Embryonic facial prominence (tissue), 1 donor: ENCODE measurements around the gene NRF1.
"Not testable (repeated sequence)": the region's sequence is repeated elsewhere in the genome, so short reads cannot be mapped to it uniquely, and the experiment has no call there.

Source experiments
- DNase-seq: peaks from one replicate; pipeline ENCODE4 v3.0.0-alpha.2; 2016; ENCODE audit errors: extremely low spot score

NRF1 gene

GRCh38 chr7:129611246-129612111, at the start of gene NRF1:
Gene NRF1, plus strand, starts transcription at chr7:129611720. Its CDS starts 45,632 bp downstream, at chr7:129657352.
- peak; percentile 82 for DNase-seq

DNA sequence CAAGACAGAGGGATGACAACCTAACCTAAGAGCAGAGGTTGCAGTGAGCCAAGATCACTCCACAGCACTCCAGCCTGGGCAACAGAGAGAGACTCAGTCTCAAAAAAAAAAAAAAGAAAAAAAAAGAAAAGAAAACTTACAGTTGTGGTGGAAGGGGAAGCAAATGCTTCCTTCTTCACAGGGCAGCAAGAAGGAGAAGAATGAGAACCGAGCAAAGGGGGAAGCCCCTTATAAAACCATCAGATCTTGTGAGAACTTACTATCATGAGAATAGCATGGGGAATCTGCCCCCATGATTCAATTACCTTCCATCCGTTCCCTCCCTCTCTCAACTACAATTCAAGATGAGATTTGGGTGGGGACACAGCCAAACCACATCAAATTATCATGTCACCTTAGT, 45.2 kb upstream of the NRF1 start:
- DNase-seq = not testable (repeated sequence)

DNA sequence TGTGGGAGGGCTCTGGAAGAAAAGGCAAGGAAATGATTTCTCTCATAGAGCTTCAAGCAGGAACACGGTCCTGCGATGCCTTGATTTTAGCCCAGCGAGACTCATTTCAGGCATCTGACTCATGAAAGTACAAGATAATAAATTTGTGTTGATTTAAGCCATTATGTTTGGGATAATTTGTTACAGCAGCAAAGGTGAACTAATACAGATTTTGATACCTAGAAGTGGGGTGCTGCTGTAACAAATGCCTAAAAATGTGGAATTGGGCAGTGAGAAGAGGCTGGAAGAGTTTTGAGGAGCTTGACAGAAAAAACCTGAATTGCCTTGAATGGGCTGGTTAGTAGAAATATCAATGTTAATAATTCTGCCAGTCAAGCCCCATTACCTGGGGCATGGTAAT, 44.1 kb upstream of the NRF1 start:
- no peak for DNase-seq

DNA sequence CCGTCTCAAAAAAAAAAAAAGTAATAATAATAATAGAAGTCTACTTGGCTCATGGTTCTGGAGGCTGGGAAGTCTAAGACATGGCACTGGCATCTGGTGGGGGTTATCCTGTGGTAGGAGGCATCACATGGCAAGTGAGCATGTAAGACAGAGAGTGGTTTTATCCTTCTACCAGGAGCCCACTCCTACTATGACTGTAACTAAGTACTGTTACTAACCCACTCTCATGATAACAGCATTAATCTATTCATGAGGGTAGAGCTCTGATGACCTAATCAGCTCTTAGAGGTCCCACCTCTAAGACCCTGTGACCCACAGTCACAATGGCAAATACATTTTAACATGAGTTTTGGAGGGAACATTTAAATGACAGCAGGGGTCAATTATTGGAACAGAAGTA, 43.3 kb upstream of the NRF1 start:
- DNase-seq = no peak

GRCh38 chr7:129569326-129569725, 42.2 kb upstream of the NRF1 start:
- DNase-seq = no peak

- DNase-seq = no peak
Measured at GRCh38 chr7:129569811-129570215, 41.7 kb upstream of the NRF1 start.

DNA sequence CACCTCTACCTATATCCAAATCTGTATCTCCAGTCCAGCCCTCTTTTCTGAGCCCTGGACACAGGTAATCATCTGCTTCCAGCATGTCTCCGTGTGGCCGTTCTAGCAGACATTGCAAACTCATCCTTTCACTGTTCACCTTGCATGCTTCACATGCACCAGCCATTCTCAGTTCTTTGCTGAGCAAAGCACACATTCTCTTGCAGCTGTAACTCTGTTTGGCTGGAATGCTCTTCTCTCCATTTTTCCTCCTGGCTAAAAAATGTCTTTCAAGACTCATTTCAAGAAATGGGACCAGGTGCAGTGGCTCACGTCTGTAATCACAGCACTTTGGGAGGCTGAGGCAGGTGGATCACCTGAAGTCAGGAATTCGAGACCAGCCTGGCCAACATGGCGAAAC, 40.3 kb upstream of the NRF1 start:
- no peak for DNase-seq

DNA sequence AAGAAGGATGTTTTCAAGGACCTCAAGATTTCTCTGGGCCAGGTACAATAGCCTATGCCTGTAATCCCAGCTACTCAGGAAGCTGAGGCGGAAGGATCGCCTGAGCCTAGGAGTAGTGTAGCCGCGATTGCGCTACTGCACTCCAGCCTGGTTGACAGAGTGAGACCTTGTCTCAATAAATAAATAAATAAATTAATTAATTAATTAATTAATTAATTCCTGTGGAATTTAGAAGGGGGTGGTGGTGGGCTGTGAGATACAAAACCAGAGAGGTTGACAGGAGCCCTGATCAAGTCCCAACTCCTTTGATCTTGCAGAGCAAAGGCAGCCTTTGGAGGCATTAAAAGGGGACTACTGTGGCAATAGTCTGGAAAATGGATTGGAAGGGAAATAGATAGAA, 39.3 kb upstream of the NRF1 start:
- DNase-seq = no peak

DNA sequence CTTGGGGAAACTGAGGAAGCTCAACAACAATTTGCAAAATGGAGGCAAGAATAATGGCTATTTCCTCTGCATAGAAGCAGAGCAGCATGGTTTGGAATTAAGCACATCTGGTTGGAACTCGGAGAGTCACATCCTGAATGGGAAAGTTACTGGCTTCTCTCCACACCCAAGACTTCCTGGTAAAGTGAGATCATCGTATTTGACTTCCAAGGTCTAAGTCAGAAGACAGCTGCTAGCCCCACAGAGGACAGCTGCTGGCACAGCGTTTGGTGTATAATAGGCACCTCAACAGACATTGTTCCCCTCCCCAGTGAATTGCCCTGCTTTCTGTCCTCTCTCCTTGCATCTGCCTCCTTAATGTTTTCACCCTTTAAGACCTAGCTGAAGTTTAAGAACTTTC, 37.0 kb upstream of the NRF1 start:
- DNase-seq = no peak

GRCh38 chr7:129575699-129576098, 35.8 kb upstream of the NRF1 start:
- no peak for DNase-seq

DNA sequence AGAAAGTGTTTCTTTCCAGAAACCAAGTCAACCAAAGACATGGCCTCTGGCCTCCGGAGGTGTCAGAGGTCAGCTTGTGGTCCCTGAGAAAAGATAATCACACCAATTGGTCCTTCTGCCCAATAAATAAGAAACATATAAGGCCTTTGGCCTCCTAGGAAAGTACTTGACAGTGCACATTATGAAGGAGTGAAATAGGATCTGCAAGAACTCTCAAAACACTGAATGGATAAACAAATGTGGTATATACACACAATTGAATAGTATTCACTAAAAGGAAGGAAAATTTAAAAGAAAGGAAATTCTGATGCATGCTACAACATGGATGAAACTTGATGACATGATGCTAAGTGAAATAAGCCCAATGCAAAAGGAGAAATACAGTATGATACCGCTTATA, 35.4 kb upstream of the NRF1 start:
- DNase-seq = no peak

DNA sequence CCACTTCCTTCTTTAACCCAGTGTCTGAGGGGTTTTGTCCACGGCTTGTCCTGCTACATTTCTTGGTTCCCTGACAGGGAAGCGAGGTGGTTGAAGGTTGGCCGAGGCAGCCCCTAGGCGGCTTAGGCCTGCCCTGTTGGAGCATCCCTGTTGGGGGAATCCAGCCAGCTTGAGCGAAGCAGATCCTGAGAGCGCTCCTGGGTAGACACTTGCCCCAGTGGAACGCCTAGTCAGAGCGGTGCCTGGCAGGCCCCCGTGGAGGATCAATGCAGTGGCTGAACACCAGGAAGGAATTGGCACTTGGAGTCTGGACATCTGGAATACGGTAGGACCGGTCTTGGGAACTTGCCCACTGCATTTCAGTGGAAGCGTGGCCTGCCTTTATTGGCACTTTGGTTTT, 32.7 kb upstream of the NRF1 start:
- no peak for DNase-seq

DNA sequence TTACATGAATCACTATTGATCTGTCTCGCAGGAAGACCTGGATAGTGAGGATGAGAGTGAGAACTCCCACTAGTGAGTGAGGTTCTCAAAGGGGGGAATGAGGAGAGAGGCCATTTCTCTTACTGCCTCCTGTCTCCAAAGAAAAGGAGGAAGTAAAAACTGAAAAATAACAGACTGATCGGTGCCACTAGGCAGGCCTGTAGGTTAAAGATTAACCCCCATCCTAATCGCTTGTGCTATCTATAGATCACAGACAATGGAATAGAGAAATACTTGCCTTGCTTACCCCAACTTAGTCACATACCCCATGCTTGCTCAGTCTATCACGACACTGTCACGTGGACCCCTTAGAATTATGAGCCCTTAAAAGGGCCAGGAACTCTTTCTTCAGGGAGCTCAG, 25.3 kb upstream of the NRF1 start:
- DNase-seq = not testable (repeated sequence)

- no peak for DNase-seq
Measured at GRCh38 chr7:129588268-129588667, 23.3 kb upstream of the NRF1 start.

GRCh38 chr7:129591868-129592267, 19.7 kb upstream of the NRF1 start:
- DNase-seq = no peak

- DNase-seq = not testable (repeated sequence)
Measured at GRCh38 chr7:129596386-129596785, 15.1 kb upstream of the NRF1 start.

DNA sequence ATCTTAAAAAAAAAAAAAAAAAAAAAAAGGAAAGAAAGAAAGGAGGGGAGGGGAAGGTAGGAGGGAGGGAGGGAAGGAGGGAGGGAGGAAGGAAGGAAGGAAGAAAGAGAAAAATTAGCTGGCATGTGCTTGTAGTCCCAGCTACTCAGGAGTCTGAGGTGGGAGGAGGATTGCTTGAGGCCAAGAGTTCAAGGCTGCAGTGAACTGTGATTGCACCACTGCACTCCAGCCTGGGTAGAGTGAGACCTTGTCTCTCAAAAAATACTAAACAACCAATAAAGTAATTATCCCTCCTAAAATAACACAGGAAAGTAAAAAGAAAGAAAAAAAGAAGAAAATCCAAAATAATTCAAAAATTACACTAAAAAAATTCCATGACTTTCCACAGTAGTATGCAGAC, 13.8 kb upstream of the NRF1 start:
- DNase-seq = no peak

DNA sequence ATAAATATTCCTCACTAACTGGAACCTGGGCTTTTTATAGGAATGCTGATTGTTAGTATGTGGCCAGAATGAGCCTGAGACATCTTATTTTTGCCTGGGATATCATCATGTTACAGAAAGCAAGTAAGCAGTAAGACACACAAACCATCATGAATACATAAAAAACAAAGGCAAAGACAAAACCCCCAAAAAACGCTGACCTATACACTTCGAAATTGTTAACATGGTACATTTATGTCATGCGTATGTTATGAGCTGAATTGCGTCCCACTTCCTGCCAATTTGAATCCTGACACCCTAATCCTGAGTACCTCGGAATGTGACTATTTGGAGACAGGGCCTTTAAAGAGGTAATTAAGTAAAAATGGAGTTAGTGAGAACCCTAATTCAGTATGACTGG, 12.3 kb upstream of the NRF1 start:
- no peak for DNase-seq

DNA sequence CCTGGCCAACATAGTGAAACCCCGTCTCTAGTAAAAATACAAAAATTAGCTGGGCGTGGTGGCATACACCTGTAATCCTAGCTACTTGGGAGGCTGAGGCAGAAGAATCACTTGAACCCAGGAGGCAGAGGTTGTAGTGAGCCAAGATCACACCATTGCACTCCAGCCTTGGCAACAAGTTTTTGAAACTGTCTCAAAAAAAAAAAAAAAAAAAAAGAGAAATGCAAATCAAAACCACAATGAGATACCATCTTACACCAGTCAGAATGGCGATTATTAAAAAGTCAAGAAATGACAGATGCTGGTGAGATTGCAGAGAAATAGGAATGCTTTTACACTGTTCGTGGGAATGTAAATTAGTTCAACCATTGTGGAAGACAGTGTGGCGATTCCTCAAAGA, 7.9 kb upstream of the NRF1 start:
- DNase-seq = not testable (repeated sequence)

- not testable (repeated sequence) for DNase-seq
Measured at GRCh38 chr7:129604021-129604420, 7.5 kb upstream of the NRF1 start.

DNA sequence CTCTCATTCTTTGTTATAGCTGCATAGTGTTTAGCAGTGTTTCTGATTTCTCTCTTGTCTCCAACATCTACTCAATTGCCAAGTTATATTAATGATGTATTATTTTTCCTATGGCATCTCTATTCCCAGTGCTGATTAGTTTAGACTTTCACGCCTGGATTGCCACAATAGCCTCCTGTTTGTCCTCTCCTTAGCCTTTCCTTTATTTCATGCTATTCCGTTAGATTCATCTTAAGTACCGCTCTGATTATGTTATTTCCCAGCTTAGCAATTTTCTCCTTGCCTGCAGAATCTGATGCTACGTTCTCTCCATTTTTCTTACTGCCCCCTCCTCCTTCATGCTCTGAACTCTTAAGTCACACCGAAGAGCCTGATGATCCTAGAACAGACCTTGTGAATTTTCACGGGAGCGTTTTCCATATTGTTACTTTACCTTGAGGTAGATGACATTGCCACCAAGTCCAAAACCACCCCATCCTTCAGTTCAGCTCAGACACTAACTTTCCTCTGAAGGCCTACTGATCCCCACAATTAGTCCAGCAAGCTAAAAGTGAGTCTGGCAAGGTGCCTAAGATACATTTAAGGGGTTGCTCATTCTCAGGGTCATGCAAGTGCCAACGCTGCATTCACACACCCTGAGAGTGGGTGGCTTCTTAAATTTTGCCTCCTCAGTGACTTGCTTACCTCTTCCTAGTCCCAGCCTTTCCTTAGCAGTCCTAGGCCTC, 6.6 kb upstream of the NRF1 start:
- no peak for DNase-seq

DNA sequence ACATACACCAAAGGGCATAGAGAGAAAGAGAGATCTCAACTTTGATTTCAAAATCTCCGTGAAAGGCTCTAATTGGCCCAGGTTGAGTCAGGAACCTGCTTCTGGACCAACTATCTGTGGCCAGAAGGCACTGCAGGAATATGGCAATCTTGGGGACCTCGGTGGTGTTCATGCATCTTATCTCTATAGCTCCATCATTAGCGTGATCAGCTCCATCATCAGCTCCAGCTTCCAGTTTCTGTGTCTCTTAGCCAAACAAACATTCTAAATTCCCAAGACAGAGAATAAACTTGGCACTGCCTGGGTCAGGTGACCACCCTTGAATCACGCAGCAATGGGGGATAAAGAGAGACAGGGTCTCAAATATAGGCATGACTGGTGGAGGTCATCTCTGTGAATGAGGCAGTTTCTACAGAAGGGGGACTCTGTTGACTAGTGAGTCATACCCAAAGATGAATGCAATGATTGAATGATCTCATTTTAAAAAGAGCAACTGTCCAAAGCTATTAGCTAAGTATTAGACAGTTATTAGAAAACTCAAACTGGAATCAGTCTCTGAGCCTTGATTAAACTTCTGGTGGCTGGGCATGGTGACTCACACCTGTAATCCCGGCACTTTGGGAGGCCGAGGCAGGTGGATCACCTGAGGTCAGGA, 5.4 kb upstream of the NRF1 start:
- DNase-seq = no peak

GRCh38 chr7:129606803-129607202, 4.7 kb upstream of the NRF1 start:
- no peak for DNase-seq
